A549 (cell line): ENCODE measurements around the gene LIN9. TPM values are rescaled to one million over a fixed set of nuclear protein-coding genes. Genes with fewer than 3 reads are reported as not detected.

Experiments
- ATAC-seq, 2 experiments: fragments of 200-7000 bp in 1 of 2; fragments of >200 bp in 1 of 2; cut with Nextera tagmentation in 1 of 2; cut with Tn5 transposase in 1 of 2; 3 replicates each; pipeline versions ENCODE4 v1.8.0 to v1.9.1; 2018 to 2020; ENCODE audit warnings: mild to moderate bottlenecking in 1 of 2, moderate library complexity in 1 of 2
- CTCF ChIA-PET: fragments of 300-600 bp; sonication (Branson Sonifier 250); formaldehyde crosslinking; extraction: SDS; loops from one replicate; lab custom pipeline; 2021; ENCODE audit warnings: antibody characterized with exemption, inconsistent platforms; lab: Yijun Ruan, JAX
- POLR2A ChIA-PET: fragments of 350-600 bp; formaldehyde crosslinking; extraction: SDS; loops from one replicate; lab custom pipeline; 2021; ENCODE audit warnings: antibody characterized with exemption, inconsistent platforms; lab: Yijun Ruan, JAX
- DNase-seq, 2 experiments: peaks; one replicate each; pipeline versions ENCODE4 v3.0.0 to v3.0.0-alpha.2; 2011 to 2016; ENCODE audit warnings: low read depth in 1 of 2, low spot score in 1 of 2
- FAIRE-seq: peaks from 2 replicates; lab custom pipeline; 2011; peaks lifted over from hg19 to GRCh38; lab: Jason Lieb, UNC
- H3K27ac ChIP-seq, 2 experiments: fragments of >200 bp; sonication (Bioruptor Twin); formaldehyde crosslinking; 3 replicates each; pipeline ENCODE4 v1.5.1; 2016 to 2017
- H3K4me1 ChIP-seq: fragments of >200 bp; sonication (Bioruptor Twin); formaldehyde crosslinking; 3 replicates; pipeline ENCODE4 v1.6.1; 2016
- H3K4me2 ChIP-seq: fragments of >200 bp; sonication (Bioruptor Twin); formaldehyde crosslinking; 3 replicates; pipeline ENCODE4 v1.6.1; 2016
- H3K4me3 ChIP-seq: fragments of >200 bp; sonication (Bioruptor Twin); formaldehyde crosslinking; 3 replicates; pipeline ENCODE4 v1.5.1; 2016
- H3K9me3 ChIP-seq: fragments of >200 bp; sonication (Bioruptor Twin); formaldehyde crosslinking; 3 replicates; pipeline ENCODE4 v1.6.1; 2016
- CBX2 ChIP-seq: fragments of 200-600 bp; sonication (generic); IDR thresholded peaks from 2 replicates; pipeline ENCODE4 v1.6.1; 2016; ENCODE audit warnings: low read depth, mild to moderate bottlenecking, borderline replicate concordance
- CHD4 ChIP-seq: fragments of 200-600 bp; sonication (generic); IDR thresholded peaks from 2 replicates; pipeline ENCODE4 v1.6.1; 2016; ENCODE audit warnings: antibody characterized with exemption, mild to moderate bottlenecking, borderline replicate concordance
- FOSB ChIP-seq: fragments of 250-450 bp; sonication (Bioruptor Pico); IDR thresholded peaks from 2 replicates; pipeline ENCODE4 v1.5.0; 2020; ENCODE audit warnings: mild to moderate bottlenecking, moderate library complexity
- FOSL2 ChIP-seq, 2 experiments: fragments of 450-650 bp in 1 of 2; fragments of >200 bp in 1 of 2; sonication (Bioruptor Twin) in 1 of 2; formaldehyde crosslinking; IDR thresholded peaks; 2 replicates each; pipeline versions ENCODE4 v1.5.0 to v1.6.1; 2016 to 2020; ENCODE audit warnings: mild to moderate bottlenecking in 1 of 2, moderate library complexity in 1 of 2
- GATA3 ChIP-seq: IDR thresholded peaks from 2 replicates; pipeline ENCODE4 v1.6.1; 2012; ENCODE audit warnings: borderline replicate concordance
- HEYL ChIP-seq: fragments of 250-450 bp; sonication (Bioruptor Pico); IDR thresholded peaks from 2 replicates; pipeline ENCODE4 v1.8.0; 2021; ENCODE audit warnings: mild to moderate bottlenecking, moderate library complexity
- JUNB ChIP-seq: fragments of >200 bp; sonication (Bioruptor Twin); formaldehyde crosslinking; IDR thresholded peaks from 2 replicates; pipeline ENCODE4 v1.6.1; 2016
- NPAS2 ChIP-seq: fragments of 250-450 bp; sonication (Bioruptor Pico); IDR thresholded peaks from 2 replicates; pipeline ENCODE4 v1.8.0; 2022; ENCODE audit warnings: mild to moderate bottlenecking, moderate library complexity, borderline replicate concordance
- PHF8 ChIP-seq: fragments of 200-600 bp; sonication (generic); IDR thresholded peaks from 2 replicates; pipeline ENCODE4 v1.6.1; 2016; ENCODE audit warnings: low read depth, mild to moderate bottlenecking, antibody characterized with exemption, moderate library complexity, borderline replicate concordance
- RAD21 ChIP-seq, 2 experiments: fragments of >200 bp in 1 of 2; sonication (Bioruptor Twin) in 1 of 2; formaldehyde crosslinking in 1 of 2; IDR thresholded peaks in 1 of 2; conservative IDR thresholded peaks in 1 of 2; 2 replicates in 1 of 2; 3 replicates in 1 of 2; pipeline ENCODE4 v1.6.1; 2012 to 2018; ENCODE audit warnings: inconsistent platforms in 1 of 2
- RFX5 ChIP-seq: fragments of 450-650 bp; IDR thresholded peaks from 2 replicates; pipeline ENCODE4 v1.7.1; 2014; ENCODE audit warnings: antibody characterized with exemption, mild to moderate bottlenecking, moderate library complexity
- RNF2 ChIP-seq: fragments of 200-600 bp; sonication (generic); IDR thresholded peaks from 2 replicates; pipeline ENCODE4 v1.6.1; 2016; ENCODE audit warnings: low read depth, mild to moderate bottlenecking, antibody characterized with exemption, moderate library complexity, borderline replicate concordance
- SMC3 ChIP-seq: fragments of >200 bp; sonication (Bioruptor Twin); formaldehyde crosslinking; IDR thresholded peaks from 3 replicates; pipeline ENCODE4 v1.6.1; 2018; ENCODE audit warnings: inconsistent platforms
- SREBF2 ChIP-seq: fragments of 450-650 bp; IDR thresholded peaks from 2 replicates; pipeline ENCODE4 v1.6.1; 2014; ENCODE audit warnings: mild to moderate bottlenecking, moderate library complexity
- TFCP2L1 ChIP-seq: fragments of 250-450 bp; sonication (Bioruptor Pico); IDR thresholded peaks from 2 replicates; pipeline ENCODE4 v1.5.0; 2021; ENCODE audit warnings: mild to moderate bottlenecking
- ZC3H11A ChIP-seq: fragments of 450-650 bp; IDR thresholded peaks from 2 replicates; pipeline ENCODE4 v1.6.1; 2014; ENCODE audit warnings: antibody characterized with exemption, mild to moderate bottlenecking
- ZFP36 ChIP-seq: fragments of 450-650 bp; IDR thresholded peaks from 2 replicates; pipeline ENCODE4 v1.6.1; 2014; ENCODE audit warnings: borderline replicate concordance; ENCODE audit not compliant: partially characterized antibody
- ZSCAN20 ChIP-seq: fragments of 250-450 bp; sonication (Bioruptor Pico); IDR thresholded peaks from 2 replicates; pipeline ENCODE4 v1.8.0; 2022; ENCODE audit warnings: mild to moderate bottlenecking, moderate library complexity
- WGBS: methylation state at CpG from one replicate; pipeline ENCODE4 v1.1.6; 2017; ENCODE audit errors: missing lambda C conversion rate; 5-methylcytosine and 5-hydroxymethylcytosine counted together
- polyA plus RNA-seq, 4 experiments: library from polyadenylated mRNA; depleted of rRNA in 3 of 4; stranded (reverse); fragments of >200 nt; fragmentation: RNase III in 1 of 4; extraction: RNeasy Plus Mini Kit Qiagen cat#74134 plus additional on column Dnase treatment in 1 of 4; gene quantifications; 2 replicates in 3 of 4; 3 replicates in 1 of 4; pipeline ENCODE4 v1.2.3, GENCODE V29; 2011 to 2017
- TF ChIP-seq, protein P1 (sequence below): fragments of 250-450 bp; sonication (Bioruptor Pico); IDR thresholded peaks from 2 replicates; pipeline ENCODE4 v1.5.0; 2020; ENCODE audit warnings: low read depth, mild to moderate bottlenecking, moderate library complexity
- TF ChIP-seq, protein P2 (sequence below): fragments of >200 bp; sonication (Bioruptor Twin); formaldehyde crosslinking; IDR thresholded peaks from 3 replicates; pipeline ENCODE4 v1.6.1; 2016
- TF ChIP-seq, protein P3 (sequence below): IDR thresholded peaks from 2 replicates; pipeline ENCODE4 v1.6.1; 2012

The LIN9 gene
- polyA plus RNA-seq, 2 of the 4 experiments (the other 2 are of a cell fraction), result 8.3 to 14.7 TPM

DNA sequence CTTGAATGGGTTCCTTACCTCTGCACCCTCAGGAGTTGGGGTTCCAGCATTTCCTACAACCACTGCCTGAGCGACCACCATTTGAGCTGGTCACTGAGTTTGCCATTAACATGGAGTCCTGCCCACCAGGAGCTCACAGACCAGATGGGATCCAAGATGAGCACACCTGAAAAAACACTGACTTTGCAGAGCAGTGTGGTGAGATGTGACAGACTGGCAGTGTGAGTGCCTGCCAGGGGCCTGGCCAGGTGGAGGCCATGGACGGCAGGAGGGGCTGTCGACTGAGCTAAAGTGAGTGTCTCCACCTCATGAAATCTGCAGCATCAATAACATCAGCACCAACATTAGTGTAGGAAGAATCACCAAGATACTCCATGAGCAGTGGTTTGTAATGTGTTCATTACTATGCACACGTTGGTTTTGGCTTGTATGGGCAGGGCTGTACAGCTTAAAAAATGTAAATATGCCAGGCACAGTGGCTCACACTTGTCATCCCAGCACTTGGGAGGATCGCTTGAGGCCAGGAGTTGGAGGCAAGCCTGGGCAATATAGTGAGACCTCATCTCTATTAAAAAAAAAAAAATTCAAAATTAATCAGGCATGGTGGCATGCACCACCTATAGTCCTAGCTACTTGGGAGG, 97.7 kb downstream of the LIN9 start:
- no peak for TF ChIP-seq SMC3
- TF ChIP-seq CHD4, result no peak
- no peak for TF ChIP-seq RAD21 (conservative IDR thresholded peaks at IDR 0.05 in 1 of 2, IDR thresholded peaks at IDR 0.05 in 1 of 2)
- no peak for TF ChIP-seq ZFP36
- TF ChIP-seq, protein P1, sequence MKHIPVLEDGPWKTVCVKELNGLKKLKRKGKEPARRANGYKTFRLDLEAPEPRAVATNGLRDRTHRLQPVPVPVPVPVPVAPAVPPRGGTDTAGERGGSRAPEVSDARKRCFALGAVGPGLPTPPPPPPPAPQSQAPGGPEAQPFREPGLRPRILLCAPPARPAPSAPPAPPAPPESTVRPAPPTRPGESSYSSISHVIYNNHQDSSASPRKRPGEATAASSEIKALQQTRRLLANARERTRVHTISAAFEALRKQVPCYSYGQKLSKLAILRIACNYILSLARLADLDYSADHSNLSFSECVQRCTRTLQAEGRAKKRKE (CRISPR knock-in tag), result no peak
- TF ChIP-seq ZC3H11A, result no peak
- TF ChIP-seq, protein P2, sequence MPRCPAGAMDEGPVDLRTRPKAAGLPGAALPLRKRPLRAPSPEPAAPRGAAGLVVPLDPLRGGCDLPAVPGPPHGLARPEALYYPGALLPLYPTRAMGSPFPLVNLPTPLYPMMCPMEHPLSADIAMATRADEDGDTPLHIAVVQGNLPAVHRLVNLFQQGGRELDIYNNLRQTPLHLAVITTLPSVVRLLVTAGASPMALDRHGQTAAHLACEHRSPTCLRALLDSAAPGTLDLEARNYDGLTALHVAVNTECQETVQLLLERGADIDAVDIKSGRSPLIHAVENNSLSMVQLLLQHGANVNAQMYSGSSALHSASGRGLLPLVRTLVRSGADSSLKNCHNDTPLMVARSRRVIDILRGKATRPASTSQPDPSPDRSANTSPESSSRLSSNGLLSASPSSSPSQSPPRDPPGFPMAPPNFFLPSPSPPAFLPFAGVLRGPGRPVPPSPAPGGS, result no peak
- no peak for TF ChIP-seq TFCP2L1
- no peak for TF ChIP-seq FOSB
- TF ChIP-seq RFX5, result no peak
- Histone ChIP-seq H3K27ac (no peak overlapping the region), H3K4me2 (no peak overlapping the region), H3K9me3 (no peaks in the 10 kb centered on the region), H3K4me3 (no peak overlapping the region), H3K4me1 (no peaks in the 10 kb centered on the region)
- FAIRE-seq, result no peak
- DNase-seq, result no peak
- WGBS, result 67% methylated on average over 5 of the region's 5 CpGs
- CTCF ChIA-PET, result interaction anchor here (0.7 to 4.2 kb wide), 8 partner anchors 9 to 122 kb away, joined by 3 to 21 read pairs (median 4); no protein-coding TSS in a partner anchor
- no peak for ATAC-seq
- POLR2A ChIA-PET, result no interaction called here

DNA sequence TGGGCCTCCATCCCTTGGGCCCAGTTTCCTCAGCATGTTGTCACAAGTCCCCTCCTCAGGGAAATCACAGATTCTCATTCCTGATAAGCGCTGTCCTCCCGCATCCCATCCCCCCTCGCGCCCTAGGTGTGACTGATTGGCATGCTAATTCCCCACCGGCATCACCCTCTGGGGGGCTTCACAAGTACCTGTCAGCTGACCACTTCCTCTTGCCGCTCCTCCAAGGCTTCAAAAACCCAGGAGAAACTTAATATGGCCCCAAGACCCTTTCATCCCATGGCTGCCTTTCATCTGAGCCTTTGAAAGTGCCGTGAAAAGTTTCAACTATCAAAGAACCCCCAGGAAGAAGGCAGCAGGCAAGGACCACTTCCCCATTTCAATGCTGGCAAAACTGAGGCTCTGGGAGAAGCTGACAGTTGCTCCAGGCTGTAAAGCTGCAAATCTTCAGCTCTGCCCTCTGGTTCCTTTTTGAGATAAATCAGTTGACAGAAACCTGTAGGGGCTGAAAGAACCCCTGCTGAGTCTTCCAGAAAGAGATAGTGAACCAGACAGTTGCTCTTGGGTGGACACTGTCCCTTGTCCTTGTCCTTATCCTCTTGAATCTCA, 98.3 kb downstream of the LIN9 start:
- CTCF ChIA-PET, result interaction anchor here (0.8 to 4.2 kb wide), 4 partner anchors 8 to 123 kb away, joined by 4 to 21 read pairs (median 4); no protein-coding TSS in a partner anchor
- FAIRE-seq, result no peak
- POLR2A ChIA-PET, result no interaction called here
- Histone ChIP-seq H3K4me1 (no peaks in the 10 kb centered on the region), H3K4me3 (no peak overlapping the region), H3K9me3 (no peaks in the 10 kb centered on the region), H3K27ac (no peak overlapping the region), H3K4me2 (no peak overlapping the region)
- DNase-seq, result no peak
- no peak for ATAC-seq
- 80% methylated on average over 7 of the region's 7 CpGs for WGBS
- TF ChIP-seq RNF2, result no peak
- TF ChIP-seq NPAS2 (CRISPR knock-in tag), result no peak
- TF ChIP-seq JUNB, result no peak
- no peak for TF ChIP-seq PHF8
- no peak for TF ChIP-seq SREBF2
- no peak for TF ChIP-seq CBX2
- no peak for TF ChIP-seq HEYL
- no peak for TF ChIP-seq FOSL2 (IDR thresholded peaks at IDR 0.05)
- TF ChIP-seq FOSL2 (CRISPR knock-in tag; IDR thresholded peaks at IDR 0.05), result no peak
- TF ChIP-seq GATA3, result no peak
- no peak for TF ChIP-seq ZFP36
- no peak for TF ChIP-seq ZSCAN20 (CRISPR knock-in tag)
- TF ChIP-seq, protein P3, sequence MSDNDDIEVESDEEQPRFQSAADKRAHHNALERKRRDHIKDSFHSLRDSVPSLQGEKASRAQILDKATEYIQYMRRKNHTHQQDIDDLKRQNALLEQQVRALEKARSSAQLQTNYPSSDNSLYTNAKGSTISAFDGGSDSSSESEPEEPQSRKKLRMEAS, result no peak
